Neuronal stem cell (in vitro differentiated cells): ENCODE results near the gene SHC3. TPM values are rescaled to one million over a fixed set of nuclear protein-coding genes. Genes with fewer than 3 reads are reported as not detected.

ENCODE experiments used
- DNase-seq: peaks from one replicate; pipeline ENCODE4 v3.0.0-alpha.2; 2013; ENCODE audit warnings: low spot score
- H2AFZ ChIP-seq: one replicate; pipeline ENCODE4 v1.6.1; 2013; ENCODE audit warnings: mild to moderate bottlenecking, low read length, inconsistent platforms
- H2AK5ac ChIP-seq: 2 replicates; pipeline ENCODE4 v1.6.1; 2013; ENCODE audit warnings: low read depth, mild to moderate bottlenecking, inconsistent platforms, low read length, moderate library complexity, mixed read lengths
- H2BK120ac ChIP-seq: 2 replicates; pipeline ENCODE4 v1.6.1; 2013; ENCODE audit warnings: low read depth, mild to moderate bottlenecking, inconsistent platforms, low read length, moderate library complexity, mixed read lengths
- H2BK12ac ChIP-seq: one replicate; pipeline ENCODE4 v1.6.1; 2013; ENCODE audit warnings: low read length, inconsistent platforms
- H2BK15ac ChIP-seq: 2 replicates; pipeline ENCODE4 v1.6.1; 2013; ENCODE audit warnings: mild to moderate bottlenecking, low read length, inconsistent platforms, mixed read lengths
- H2BK5ac ChIP-seq: one replicate; pipeline ENCODE4 v1.6.1; 2013; ENCODE audit warnings: inconsistent platforms, mild to moderate bottlenecking, low read length, moderate library complexity
- H3K14ac ChIP-seq: one replicate; pipeline ENCODE4 v1.6.1; 2013; ENCODE audit warnings: low read length, inconsistent platforms
- H3K18ac ChIP-seq: 2 replicates; pipeline ENCODE4 v1.6.1; 2013; ENCODE audit warnings: low read length, inconsistent platforms
- H3K23ac ChIP-seq: 2 replicates; pipeline ENCODE4 v1.6.1; 2013; ENCODE audit warnings: low read depth, mild to moderate bottlenecking, mixed read lengths, low read length, inconsistent platforms; ENCODE audit not compliant: poor library complexity
- H3K27ac ChIP-seq: replicated peaks from 3 replicates; pipeline ENCODE4 v1.5.1; 2013; ENCODE audit warnings: low read length, inconsistent platforms
- H3K27me3 ChIP-seq, 3 experiments: 2 replicates each; pipeline ENCODE4 v1.6.1; 2013; ENCODE audit warnings: low read length in 3 of 3, mild to moderate bottlenecking in 2 of 3, inconsistent platforms in 1 of 3, low read depth in 1 of 3, mixed read lengths in 1 of 3, moderate library complexity in 1 of 3; ENCODE audit not compliant: control insufficient read depth in 3 of 3, insufficient read depth in 3 of 3
- H3K36me3 ChIP-seq, 2 donors: replicated peaks in 1 of 2; 2 replicates each; pipeline ENCODE4 v1.6.1; 2013; ENCODE audit warnings: low read length in 2 of 2; ENCODE audit not compliant: control insufficient read depth in 2 of 2, insufficient read depth in 2 of 2
- H3K4ac ChIP-seq: 2 replicates; pipeline ENCODE4 v1.6.1; 2013; ENCODE audit warnings: inconsistent platforms, mild to moderate bottlenecking, low read length, moderate library complexity
- H3K4me1 ChIP-seq, 2 donors: 1 replicate in 1 of 2; 2 replicates in 1 of 2; pipeline ENCODE4 v1.6.1; 2013; ENCODE audit warnings: low read length in 2 of 2, low read depth in 1 of 2; ENCODE audit not compliant: control insufficient read depth in 2 of 2, insufficient read depth in 1 of 2
- H3K4me2 ChIP-seq: one replicate; pipeline ENCODE4 v1.6.1; 2013; ENCODE audit warnings: mild to moderate bottlenecking, low read length, inconsistent platforms; ENCODE audit not compliant: insufficient read depth, poor library complexity, severe bottlenecking
- H3K4me3 ChIP-seq, 2 donors: 2 replicates each; pipeline ENCODE4 v1.5.1; 2013; ENCODE audit warnings: low read length in 2 of 2, mild to moderate bottlenecking in 2 of 2, inconsistent platforms in 1 of 2, moderate library complexity in 1 of 2
- H3K79me1 ChIP-seq: one replicate; pipeline ENCODE4 v1.6.1; 2013; ENCODE audit warnings: low read depth, mild to moderate bottlenecking, inconsistent platforms, low read length, moderate library complexity
- H3K9ac ChIP-seq: one replicate; pipeline ENCODE4 v1.6.1; 2013; ENCODE audit warnings: mild to moderate bottlenecking, low read depth, low read length, inconsistent platforms; ENCODE audit not compliant: poor library complexity
- H3K9me3 ChIP-seq, 2 donors: replicated peaks in 1 of 2; 2 replicates each; pipeline versions ENCODE3 to v1.6.1; 2013; ENCODE audit warnings: low read length in 2 of 2, mild to moderate bottlenecking in 2 of 2, inconsistent platforms in 1 of 2, low read depth in 1 of 2, mixed read lengths in 1 of 2, moderate library complexity in 1 of 2; ENCODE audit not compliant: control insufficient read depth in 2 of 2, insufficient read depth in 1 of 2
- H4K8ac ChIP-seq: one replicate; pipeline ENCODE4 v1.6.1; 2013; ENCODE audit warnings: low read depth, mild to moderate bottlenecking, inconsistent platforms, low read length, moderate library complexity
- H4K91ac ChIP-seq: one replicate; pipeline ENCODE4 v1.6.1; 2013; ENCODE audit warnings: low read length, low read depth, mild to moderate bottlenecking, inconsistent platforms; ENCODE audit not compliant: poor library complexity
- WGBS, 2 donors: extraction: QIAGEN DNeasy Blood & Tissue Kit; methylation state at CpG; one replicate each; pipeline ENCODE4 v1.1.7; 2013; ENCODE audit warnings: missing lambda C conversion rate in 2 of 2, mixed read lengths in 1 of 2; ENCODE audit not compliant: insufficient read length in 2 of 2, insufficient replicate concordance in 1 of 2; ENCODE audit errors: extremely low coverage in 2 of 2; 5-methylcytosine and 5-hydroxymethylcytosine counted together
- polyA plus RNA-seq, 2 experiments: library from polyadenylated mRNA; stranded (reverse); fragments of 200-250 nt; gene quantifications; one replicate each; pipeline ENCODE4 v1.2.3, GENCODE V29; 2013

Gene SHC3
- polyA plus RNA-seq (2013, experiment 1 of 2): 6.9 TPM
- polyA plus RNA-seq (2013, experiment 2 of 2): 7.0 TPM

- peak within 1 kb of the TSS; percentile 96 for H3K4me2 ChIP-seq
- H3K4me1 ChIP-seq: peaks cover 18 to 26% of the 10 kb centered on the region in 2 donors
- H3K18ac ChIP-seq: peak within 1 kb of the TSS; percentile 95
- peaks cover 0 to 11% of the 10 kb centered on the region in 2 donors for H3K36me3 ChIP-seq
- H2BK5ac ChIP-seq: peak within 1 kb of the TSS; percentile 84
- peak within 1 kb of the TSS; percentile 88 for H3K9ac ChIP-seq
- no peak within 1 kb of the TSS for H2BK12ac ChIP-seq
- no CpG with 5 or more reads among the region's 96 CpGs for WGBS, 2 donors
- no peak within 1 kb of the TSS for H4K8ac ChIP-seq
- H3K4ac ChIP-seq: no peak within 1 kb of the TSS
- peaks cover 0 to 5% (median 0%) of the 10 kb centered on the region in 3 experiments for H3K27me3 ChIP-seq
- H4K91ac ChIP-seq: no peak within 1 kb of the TSS
- peak within 1 kb of the TSS; percentile 71 for H2AFZ ChIP-seq
- peak within 1 kb of the TSS; percentile 38 for H3K23ac ChIP-seq
- H2BK15ac ChIP-seq: peak within 1 kb of the TSS; percentile 87
- DNase-seq: peak; percentile 41
- peak within 1 kb of the TSS; percentile 32 for H2AK5ac ChIP-seq
- H3K14ac ChIP-seq: peak within 1 kb of the TSS; percentile 64
- peak within 1 kb of the TSS; percentile 94 for H3K27ac ChIP-seq
- H3K79me1 ChIP-seq: no peaks in the 10 kb centered on the region
- peak within 1 kb of the TSS; percentile 78 to 96 for H3K4me3 ChIP-seq
- H3K9me3 ChIP-seq: no peaks in the 10 kb centered on the region
- H2BK120ac ChIP-seq: no peak within 1 kb of the TSS
Observed at GRCh38 chr9:89177944-89178829, at the start of gene SHC3. TSS of gene SHC3 (minus strand) at chr9:89178818. CDS start at chr9:89178460, 358 bp downstream.

GRCh38 chr9:89225991-89226471, 47.4 kb upstream of the SHC3 start:
- no peak overlapping the region for H2BK120ac ChIP-seq
- peak overlapping the region; percentile 4 for H2BK15ac ChIP-seq
- no peak overlapping the region for H3K14ac ChIP-seq
- no CpG with 5 or more reads among the region's 5 CpGs for WGBS, 2 donors
- H2AFZ ChIP-seq: peak overlapping the region; percentile 84
- H3K79me1 ChIP-seq: no peaks in the 10 kb centered on the region
- H3K27me3 ChIP-seq: no peaks in the 10 kb centered on the region
- peak overlapping the region; percentile 81 for H3K9ac ChIP-seq
- H3K36me3 ChIP-seq: no peaks in the 10 kb centered on the region
- H4K8ac ChIP-seq: no peak overlapping the region
- peak overlapping the region; percentile 27 for H3K4me2 ChIP-seq
- DNase-seq: peak; percentile 79
- peaks cover 0 to 15% of the 10 kb centered on the region in 2 donors for H3K9me3 ChIP-seq
- H3K18ac ChIP-seq: peak overlapping the region; percentile 96
- H2BK5ac ChIP-seq: peak overlapping the region; percentile 93
- no peak overlapping the region for H3K4ac ChIP-seq
- H3K23ac ChIP-seq: no peak overlapping the region
- no peak overlapping the region for H4K91ac ChIP-seq
- H2BK12ac ChIP-seq: no peak overlapping the region
- H2AK5ac ChIP-seq: no peak overlapping the region
- H3K27ac ChIP-seq: peak overlapping the region; percentile 93
- H3K4me3 ChIP-seq: peak overlapping the region in 1 of 2 donors; percentile 31
- peaks cover 14 to 26% of the 10 kb centered on the region in 2 donors for H3K4me1 ChIP-seq

GRCh38 chr9:89225587-89225986, 47.0 kb upstream of the SHC3 start:
- WGBS, 2 donors: no CpG with 5 or more reads among the region's 5 CpGs
- Histone ChIP-seq H3K9ac (peak overlapping the region; percentile 81), H3K4ac (no peak overlapping the region), H4K91ac (no peak overlapping the region), H2AFZ (peak overlapping the region; percentile 84), H2BK5ac (peak overlapping the region; percentile 93), H3K36me3 (no peaks in the 10 kb centered on the region), H3K18ac (peak overlapping the region; percentile 96), H3K4me1 (peaks cover 14 to 26% of the 10 kb centered on the region in 2 donors), H2BK12ac (no peak overlapping the region), H2AK5ac (no peak overlapping the region), H2BK15ac (peak overlapping the region; percentile 4), H2BK120ac (no peak overlapping the region), H3K4me2 (peak overlapping the region; percentile 27), H3K79me1 (no peaks in the 10 kb centered on the region), H3K9me3 (peaks cover 0 to 15% of the 10 kb centered on the region in 2 donors), H4K8ac (no peak overlapping the region), H3K27me3 (no peaks in the 10 kb centered on the region), H3K23ac (no peak overlapping the region), H3K4me3 (peak overlapping the region in 1 of 2 donors; percentile 31), H3K14ac (no peak overlapping the region), H3K27ac (peak overlapping the region; percentile 93)
- peak; percentile 30 for DNase-seq

GRCh38 chr9:89225036-89225435, 46.4 kb upstream of the SHC3 start:
- peak overlapping the region; percentile 8 for H3K18ac ChIP-seq
- no peak overlapping the region for H4K91ac ChIP-seq
- WGBS, 2 donors: no CpG with 5 or more reads among the region's 4 CpGs
- H2BK12ac ChIP-seq: peak overlapping the region; percentile 4
- no peak overlapping the region for H3K4me2 ChIP-seq
- H2AFZ ChIP-seq: no peak overlapping the region
- H3K4me3 ChIP-seq: no peak overlapping the region
- no peaks in the 10 kb centered on the region for H3K79me1 ChIP-seq
- peaks cover 2 to 15% of the 10 kb centered on the region in 2 donors for H3K9me3 ChIP-seq
- H3K27ac ChIP-seq: peak overlapping the region; percentile 93
- H2AK5ac ChIP-seq: no peak overlapping the region
- peaks cover 14 to 26% of the 10 kb centered on the region in 2 donors for H3K4me1 ChIP-seq
- H3K23ac ChIP-seq: no peak overlapping the region
- H3K36me3 ChIP-seq: no peaks in the 10 kb centered on the region
- H2BK120ac ChIP-seq: no peak overlapping the region
- no peak overlapping the region for H3K9ac ChIP-seq
- no peaks in the 10 kb centered on the region for H3K27me3 ChIP-seq
- DNase-seq: no peak
- H3K14ac ChIP-seq: no peak overlapping the region
- no peak overlapping the region for H2BK15ac ChIP-seq
- no peak overlapping the region for H2BK5ac ChIP-seq
- H4K8ac ChIP-seq: no peak overlapping the region
- no peak overlapping the region for H3K4ac ChIP-seq
